ENCODE data around the gene CDK13.

DNA sequence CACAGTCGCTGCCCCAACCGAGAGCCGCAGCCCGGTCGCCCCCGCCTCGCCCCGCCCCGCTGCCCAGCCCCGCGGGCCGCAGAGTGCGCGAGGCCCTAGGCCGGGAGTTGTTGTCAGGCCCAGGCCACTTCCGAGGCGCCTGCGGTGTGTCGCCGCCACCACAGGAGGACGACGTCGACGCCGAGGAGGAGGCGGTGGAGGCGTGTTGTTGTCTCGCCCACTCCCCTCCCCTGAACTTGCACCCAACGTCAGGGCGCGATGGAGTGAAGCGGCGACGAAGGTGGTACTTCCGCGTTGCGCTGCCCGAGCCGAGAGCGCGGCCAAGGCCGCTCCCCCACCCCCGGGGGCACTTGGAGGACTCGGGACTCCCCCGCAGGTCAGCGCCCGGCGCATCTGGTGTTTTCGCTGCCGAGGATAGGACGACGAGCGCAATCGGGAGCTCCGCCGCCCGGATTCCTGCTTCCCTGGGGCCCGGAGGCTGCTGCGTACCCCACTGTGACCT lies at the start of gene CDK13:
- TF ChIP-seq, protein P1, sequence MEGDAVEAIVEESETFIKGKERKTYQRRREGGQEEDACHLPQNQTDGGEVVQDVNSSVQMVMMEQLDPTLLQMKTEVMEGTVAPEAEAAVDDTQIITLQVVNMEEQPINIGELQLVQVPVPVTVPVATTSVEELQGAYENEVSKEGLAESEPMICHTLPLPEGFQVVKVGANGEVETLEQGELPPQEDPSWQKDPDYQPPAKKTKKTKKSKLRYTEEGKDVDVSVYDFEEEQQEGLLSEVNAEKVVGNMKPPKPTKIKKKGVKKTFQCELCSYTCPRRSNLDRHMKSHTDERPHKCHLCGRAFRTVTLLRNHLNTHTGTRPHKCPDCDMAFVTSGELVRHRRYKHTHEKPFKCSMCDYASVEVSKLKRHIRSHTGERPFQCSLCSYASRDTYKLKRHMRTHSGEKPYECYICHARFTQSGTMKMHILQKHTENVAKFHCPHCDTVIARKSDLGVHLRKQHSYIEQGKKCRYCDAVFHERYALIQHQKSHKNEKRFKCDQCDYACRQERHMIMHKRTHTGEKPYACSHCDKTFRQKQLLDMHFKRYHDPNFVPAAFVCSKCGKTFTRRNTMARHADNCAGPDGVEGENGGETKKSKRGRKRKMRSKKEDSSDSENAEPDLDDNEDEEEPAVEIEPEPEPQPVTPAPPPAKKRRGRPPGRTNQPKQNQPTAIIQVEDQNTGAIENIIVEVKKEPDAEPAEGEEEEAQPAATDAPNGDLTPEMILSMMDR (IDR thresholded peaks at IDR 0.05; ENCODE audit: insufficient read depth, low read length) = no peak
- TF ChIP-seq POLR2AphosphoS5 (IDR thresholded peaks at IDR 0.05; ENCODE audit: low read depth) (no peak; the same call in none of the 2 replicates), GABPA (IDR thresholded peaks at IDR 0.05; ENCODE audit: low read depth) (no peak)

All from HL-60 (cell line).